Aorta (tissue), 5 donors: ENCODE measurements around the gene SALL2. TPM values are rescaled to one million over a fixed set of nuclear protein-coding genes. Genes with fewer than 3 reads are reported as not detected.
A peak's percentile ranks its signal among the peaks of the same experiment; 100 is the strongest.

ENCODE experiments used
- ATAC-seq: fragments of 200-7000 bp; cut with Tn5 transposase; one replicate; pipeline ENCODE4 v1.9.1; 2022; ENCODE audit warnings: moderate library complexity; ENCODE audit not compliant: low FRiP score
- DNase-seq, 2 donors: peaks; one replicate each; pipeline ENCODE4 v3.0.0-alpha.2; 2020
- H3K27ac ChIP-seq, 2 donors: one replicate each; pipeline ENCODE4 v1.5.1; 2013; ENCODE audit warnings: low read length in 2 of 2, mild to moderate bottlenecking in 2 of 2, moderate library complexity in 2 of 2, control low read depth in 1 of 2, inconsistent platforms in 1 of 2, low read depth in 1 of 2
- H3K27me3 ChIP-seq, 2 donors: one replicate each; pipeline ENCODE4 v1.6.1; 2013; ENCODE audit warnings: control low read depth in 1 of 2, low read length in 1 of 2, mild to moderate bottlenecking in 1 of 2, moderate library complexity in 1 of 2; ENCODE audit not compliant: insufficient read depth in 2 of 2, control insufficient read depth in 1 of 2
- H3K36me3 ChIP-seq, 2 donors: one replicate each; pipeline ENCODE4 v1.6.1; 2013; ENCODE audit warnings: control low read depth in 1 of 2, low read length in 1 of 2, mild to moderate bottlenecking in 1 of 2; ENCODE audit not compliant: insufficient read depth in 2 of 2, control insufficient read depth in 1 of 2
- H3K4me1 ChIP-seq, 2 donors: one replicate each; pipeline ENCODE4 v1.6.1; 2013; ENCODE audit warnings: low read length in 2 of 2, control low read depth in 1 of 2, mild to moderate bottlenecking in 1 of 2, moderate library complexity in 1 of 2; ENCODE audit not compliant: insufficient read depth in 2 of 2, control insufficient read depth in 1 of 2
- H3K4me3 ChIP-seq, 2 donors: one replicate each; pipeline ENCODE4 v1.5.1; 2013; ENCODE audit warnings: low read length in 2 of 2, control low read depth in 1 of 2, mild to moderate bottlenecking in 1 of 2
- H3K9me3 ChIP-seq: one replicate; pipeline ENCODE4 v1.6.1; 2013; ENCODE audit warnings: mild to moderate bottlenecking, low read length; ENCODE audit not compliant: control insufficient read depth
- whole genome bisulfite sequencing, 2 donors: extraction: QIAGEN DNeasy Blood & Tissue Kit; methylation state at CpG; one replicate each; pipeline ENCODE4 v1.1.7; 2013; 5-methylcytosine and 5-hydroxymethylcytosine counted together
- intact Hi-C, 2 donors: fragments of 100-400 bp; cut with DNase I; formaldehyde crosslinking; loops; one replicate each; pipeline versions ENCODE4 v1.14.2 to v1.15.0; 2022
- polyA plus RNA-seq, 2 donors: library from polyadenylated mRNA; stranded (reverse); fragments of 200-250 nt; gene quantifications; one replicate each; pipeline ENCODE4 v1.2.3, GENCODE V29; 2013
- total RNA-seq, 2 donors: library from RNA; stranded (reverse); fragmentation: NEBNext Ultra II Directional; extraction: Animal tissue kit (Norgen Biotek cat#: 25700); gene quantifications; one replicate each; pipeline ENCODE4 v1.2.1, GENCODE V29; 2021
- donor health status: healthy with polysubstance abuse.
- donor health status: Bipolar disorder and iron deficiency.
- donor health status: DM: no; HTN: no; CAD: no.
- donor health status: DM: no; HTN: no; CAD: no.
- donor health status: DM: yes; HTN: yes; CAD: no.

The SALL2 gene
- total and polyA plus RNA-seq, 4 donors, result 4.1 to 12.2 (median 8.1) TPM

DNA sequence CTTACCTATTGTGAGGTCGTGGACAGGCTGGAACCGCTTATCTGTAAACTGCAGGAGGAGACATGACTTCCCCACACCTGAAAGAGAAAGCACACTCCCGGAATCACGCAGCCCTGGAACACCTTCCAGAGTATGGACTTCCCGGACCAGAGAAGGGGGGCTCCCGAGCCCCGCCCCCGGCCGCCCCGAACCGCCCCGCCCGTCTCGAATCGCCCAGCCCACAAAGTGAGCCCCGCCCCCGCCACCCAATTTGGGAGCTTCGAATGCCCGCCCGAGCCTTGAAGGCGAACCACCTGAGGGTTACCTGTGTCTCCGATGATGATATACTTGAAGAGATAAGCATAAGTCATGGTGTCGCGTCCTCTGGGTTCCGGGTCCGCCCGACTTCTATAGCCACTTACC is 49.6 kb downstream of the SALL2 start:
- DNase-seq (peak; percentile 89 to 97), ATAC-seq (peak; percentile 94)
- Histone ChIP-seq H3K27ac (peak overlapping the region in 1 of 2 donors; percentile 86), H3K9me3 (no peaks in the 10 kb centered on the region), H3K36me3 (no peaks in the 10 kb centered on the region), H3K4me1 (no peaks in the 10 kb centered on the region), H3K4me3 (peak overlapping the region; percentile 68 to 87), H3K27me3 (no peaks in the 10 kb centered on the region)
- intact Hi-C loops, result loop anchor here (2.0 to 5.0 kb wide), 2 partner anchors 20 to 36 kb away; partner anchors contain the start of genes METTL3 (in 2 of the 2) and CHD8 (in 1 of the 2)
- 1% methylated on average over 27 of the region's 27 CpGs for WGBS, 2 donors

GRCh38 chr14:21475767-21476522 is 50.2 kb downstream of the SALL2 start:
- intact Hi-C loops, result loop anchor here (2.0 to 5.0 kb wide), 2 partner anchors 19 to 36 kb away; partner anchors contain the start of genes METTL3 (in 2 of the 2) and CHD8 (in 1 of the 2)
- Histone ChIP-seq H3K27me3 (no peaks in the 10 kb centered on the region), H3K27ac (peak overlapping the region in 1 of 2 donors; percentile 82), H3K4me1 (no peaks in the 10 kb centered on the region), H3K9me3 (no peaks in the 10 kb centered on the region), H3K36me3 (no peaks in the 10 kb centered on the region), H3K4me3 (peak overlapping the region; percentile 68 to 87)
- 42% methylated on average over 10 of the region's 10 CpGs for WGBS, 2 donors
- no peak for DNase-seq
- ATAC-seq, result no peak

Other genes starting within 250 kb of the SALL2 start
- gene RPGRIP1, start 246.3 kb downstream of the SALL2 start, total RNA-seq, result 1 to 10 TPM in 1 of 2 donors, under 1 TPM in 1; 0.39 to 2.3 TPM
- under 1 TPM in 1 of 2 donors, not detected in 1; 0.25 TPM for gene RPGRIP1, start 246.3 kb downstream of the SALL2 start, polyA plus RNA-seq
- gene SUPT16H, start 142.3 kb downstream of the SALL2 start, total RNA-seq, result 10 to 100 TPM; 47.2 to 50.5 TPM
- gene SUPT16H, start 142.3 kb downstream of the SALL2 start, polyA plus RNA-seq, result 10 to 100 TPM; 36.8 to 40.6 TPM
- gene CHD8, start 70.2 kb downstream of the SALL2 start, total RNA-seq, result 10 to 100 TPM; 66.0 to 73.3 TPM
- gene CHD8, start 70.2 kb downstream of the SALL2 start, polyA plus RNA-seq, result 10 to 100 TPM; 10.4 to 28.5 TPM
- 10 to 100 TPM; 30.5 to 31.6 TPM for gene RAB2B, start 49.4 kb downstream of the SALL2 start, total RNA-seq
- gene RAB2B, start 49.4 kb downstream of the SALL2 start, polyA plus RNA-seq, result 10 to 100 TPM in 1 of 2 donors, 1 to 10 TPM in 1; 8.6 to 21.7 TPM
- gene TOX4, start 49.2 kb downstream of the SALL2 start, total RNA-seq, result 10 to 100 TPM; 67.8 to 75.7 TPM
- 10 to 100 TPM; 19.0 to 41.8 TPM for gene TOX4, start 49.2 kb downstream of the SALL2 start, polyA plus RNA-seq
- 10 to 100 TPM; 32.5 to 45.5 TPM for gene METTL3, start 15.0 kb downstream of the SALL2 start, total RNA-seq
- 10 to 100 TPM in 1 of 2 donors, 1 to 10 TPM in 1; 8.6 to 48.4 TPM for gene METTL3, start 15.0 kb downstream of the SALL2 start, polyA plus RNA-seq
- gene OR10G3, start 53.7 kb upstream of the SALL2 start, total RNA-seq, result not detected
- under 1 TPM in 1 of 2 donors, not detected in 1; 0.63 TPM for gene OR10G3, start 53.7 kb upstream of the SALL2 start, polyA plus RNA-seq
- gene OR10G2, start 108.6 kb upstream of the SALL2 start, total RNA-seq, result not detected
- not detected for gene OR10G2, start 108.6 kb upstream of the SALL2 start, polyA plus RNA-seq
- gene OR4E2, start 127.5 kb upstream of the SALL2 start, total RNA-seq, result not detected
- not detected for gene OR4E2, start 127.5 kb upstream of the SALL2 start, polyA plus RNA-seq
- not detected for gene OR4E1, start 147.5 kb upstream of the SALL2 start, total RNA-seq
- gene OR4E1, start 147.5 kb upstream of the SALL2 start, polyA plus RNA-seq, result not detected